ENCODE data around the gene LPAR2.

The LPAR2 gene

DNA sequence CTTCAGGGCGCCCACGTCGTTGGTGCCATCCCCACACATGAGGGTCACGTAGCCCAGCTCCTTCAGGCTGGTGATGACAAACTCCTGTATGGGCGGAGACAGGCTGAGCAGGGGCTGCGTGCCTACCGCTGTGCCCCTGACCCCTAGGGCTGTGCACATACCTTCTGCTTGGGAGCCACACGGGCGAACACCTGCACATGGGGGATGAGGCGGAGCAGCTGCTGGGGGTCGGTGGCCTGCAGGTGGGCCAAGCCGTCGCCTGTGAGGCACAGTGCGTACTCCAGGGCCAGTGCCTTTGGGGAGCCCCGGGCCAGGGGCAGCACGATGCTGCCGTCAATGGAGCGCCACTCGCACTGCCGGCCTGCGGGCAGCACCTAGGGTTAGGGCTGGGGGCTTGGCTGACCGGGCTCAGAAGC lies 21.6 kb upstream of the LPAR2 start:
- Histone ChIP-seq H3K4me3 (ENCODE audit: low read depth, low read length) (no peak overlapping the region), H3K27me3 (no peaks in the 10 kb centered on the region), H3K36me3 (peaks cover 73% of the 10 kb centered on the region), H3K9me3 (no peaks in the 10 kb centered on the region), H3K4me1 (no peaks in the 10 kb centered on the region)
- DNase-seq, result no peak
- TF ChIP-seq, protein P1, sequence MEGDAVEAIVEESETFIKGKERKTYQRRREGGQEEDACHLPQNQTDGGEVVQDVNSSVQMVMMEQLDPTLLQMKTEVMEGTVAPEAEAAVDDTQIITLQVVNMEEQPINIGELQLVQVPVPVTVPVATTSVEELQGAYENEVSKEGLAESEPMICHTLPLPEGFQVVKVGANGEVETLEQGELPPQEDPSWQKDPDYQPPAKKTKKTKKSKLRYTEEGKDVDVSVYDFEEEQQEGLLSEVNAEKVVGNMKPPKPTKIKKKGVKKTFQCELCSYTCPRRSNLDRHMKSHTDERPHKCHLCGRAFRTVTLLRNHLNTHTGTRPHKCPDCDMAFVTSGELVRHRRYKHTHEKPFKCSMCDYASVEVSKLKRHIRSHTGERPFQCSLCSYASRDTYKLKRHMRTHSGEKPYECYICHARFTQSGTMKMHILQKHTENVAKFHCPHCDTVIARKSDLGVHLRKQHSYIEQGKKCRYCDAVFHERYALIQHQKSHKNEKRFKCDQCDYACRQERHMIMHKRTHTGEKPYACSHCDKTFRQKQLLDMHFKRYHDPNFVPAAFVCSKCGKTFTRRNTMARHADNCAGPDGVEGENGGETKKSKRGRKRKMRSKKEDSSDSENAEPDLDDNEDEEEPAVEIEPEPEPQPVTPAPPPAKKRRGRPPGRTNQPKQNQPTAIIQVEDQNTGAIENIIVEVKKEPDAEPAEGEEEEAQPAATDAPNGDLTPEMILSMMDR (IDR thresholded peaks at IDR 0.05; ENCODE audit: low read depth, low read length), result no peak

DNA sequence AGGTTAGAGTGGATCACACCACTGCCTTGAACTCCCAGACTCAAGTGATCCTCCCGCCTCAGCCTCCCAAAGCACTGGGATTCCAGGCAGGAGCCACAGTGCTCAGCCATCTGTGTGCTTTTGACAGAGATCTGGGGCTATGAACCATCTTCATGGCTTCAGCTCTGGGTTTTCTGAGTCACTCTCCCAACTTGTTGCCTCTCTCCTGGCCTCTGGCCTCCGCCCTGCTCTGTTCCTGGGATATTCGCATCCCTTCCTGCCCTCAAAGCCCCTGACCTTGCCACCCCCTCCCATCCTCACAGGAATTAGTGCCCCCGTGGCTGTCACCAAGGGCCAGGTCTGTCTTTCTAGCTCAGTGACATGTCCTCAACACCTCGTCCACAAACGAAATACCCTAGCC lies 21.1 kb upstream of the LPAR2 start:
- no peaks in the 10 kb centered on the region for H3K27me3 ChIP-seq
- no peak overlapping the region for H3K4me3 ChIP-seq (ENCODE audit: low read depth, low read length)
- no peak for DNase-seq
- H3K36me3 ChIP-seq, result peaks cover 68% of the 10 kb centered on the region
- TF ChIP-seq, protein P1 (IDR thresholded peaks at IDR 0.05; ENCODE audit: low read depth, low read length), result no peak
- no peaks in the 10 kb centered on the region for H3K4me1 ChIP-seq
- no peaks in the 10 kb centered on the region for H3K9me3 ChIP-seq

DNA sequence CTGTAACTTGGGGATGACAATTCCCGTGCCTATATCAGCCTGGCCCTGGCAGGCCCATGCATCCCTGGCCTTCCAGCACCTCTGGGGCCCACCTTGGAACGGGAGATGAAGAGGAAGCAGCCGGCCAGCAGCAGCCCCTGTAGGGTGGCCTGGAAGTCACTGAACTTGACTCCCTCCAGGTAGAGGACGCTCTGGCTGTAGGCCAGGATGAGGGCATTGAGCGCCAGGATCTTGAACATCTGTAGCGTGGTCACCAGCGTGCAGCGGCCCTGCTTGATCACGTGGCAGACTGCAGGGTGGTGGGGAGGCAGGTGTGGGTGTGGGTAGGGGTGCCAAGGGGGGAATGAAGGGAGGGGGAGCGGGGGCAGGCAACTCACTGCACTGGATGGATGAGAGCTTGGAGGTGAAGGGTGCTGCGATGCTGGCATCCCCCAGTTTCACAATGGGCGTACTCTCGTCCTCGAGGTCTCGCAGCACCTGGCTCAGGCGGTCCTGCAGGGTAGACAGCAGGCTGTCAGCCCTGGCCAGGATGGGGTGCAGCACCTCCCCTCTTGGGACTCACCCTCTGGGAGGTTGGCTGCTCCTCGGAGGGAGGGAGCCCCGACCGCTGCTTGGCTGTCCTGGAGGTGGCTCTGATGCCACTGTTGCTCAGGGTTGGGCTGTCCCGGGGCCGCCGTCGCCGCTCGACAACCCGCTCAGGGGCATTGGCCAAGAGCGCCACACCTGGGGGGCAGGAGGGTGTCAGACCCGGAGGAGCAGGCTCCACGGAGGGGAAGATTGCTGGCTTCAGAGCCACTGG lies 19.2 kb upstream of the LPAR2 start:
- Histone ChIP-seq H3K4me3 (ENCODE audit: low read depth, low read length) (no peak overlapping the region), H3K27me3 (no peaks in the 10 kb centered on the region), H3K4me1 (no peaks in the 10 kb centered on the region), H3K9me3 (no peaks in the 10 kb centered on the region), H3K36me3 (peaks cover 50% of the 10 kb centered on the region)
- no peak for DNase-seq
- TF ChIP-seq, protein P1 (IDR thresholded peaks at IDR 0.05; ENCODE audit: low read depth, low read length), result no peak

DNA sequence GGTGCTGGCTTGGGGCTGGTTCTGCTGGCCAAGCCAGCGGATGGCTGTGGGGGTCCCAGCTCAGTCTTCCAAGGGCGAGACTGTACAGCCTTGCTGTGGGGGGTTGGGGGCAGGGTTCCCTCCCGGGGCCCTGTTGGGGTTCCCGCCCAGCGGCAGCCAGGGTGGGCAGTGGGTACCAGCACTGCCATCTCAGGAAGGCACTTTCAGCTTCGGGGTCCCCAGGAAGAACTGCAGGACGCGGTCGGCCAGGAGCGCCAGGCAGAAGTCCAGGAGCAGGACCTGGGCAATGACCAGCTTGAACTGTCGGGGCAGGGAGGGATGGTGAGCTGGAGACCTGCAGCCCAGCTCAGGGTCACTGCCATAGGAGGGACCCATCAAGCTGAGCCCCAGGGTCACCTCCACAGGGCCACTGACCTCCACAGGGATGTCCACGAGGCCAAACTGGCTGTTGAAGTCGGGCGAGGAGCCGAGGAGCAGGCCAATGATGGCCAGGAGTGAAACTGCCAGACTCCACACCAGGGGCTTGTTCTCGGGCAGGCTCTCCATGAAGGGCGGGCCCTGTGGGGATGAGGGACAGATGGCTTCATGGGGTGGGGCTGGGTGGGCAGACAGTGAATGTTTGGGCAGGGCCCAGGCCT lies 17.3 kb upstream of the LPAR2 start:
- H3K4me3 ChIP-seq (ENCODE audit: low read depth, low read length), result no peak overlapping the region
- TF ChIP-seq, protein P1 (IDR thresholded peaks at IDR 0.05; ENCODE audit: low read depth, low read length), result no peak
- H3K4me1 ChIP-seq, result no peaks in the 10 kb centered on the region
- no peaks in the 10 kb centered on the region for H3K9me3 ChIP-seq
- no peaks in the 10 kb centered on the region for H3K27me3 ChIP-seq
- H3K36me3 ChIP-seq, result peaks cover 32% of the 10 kb centered on the region
- DNase-seq, result no peak

DNA sequence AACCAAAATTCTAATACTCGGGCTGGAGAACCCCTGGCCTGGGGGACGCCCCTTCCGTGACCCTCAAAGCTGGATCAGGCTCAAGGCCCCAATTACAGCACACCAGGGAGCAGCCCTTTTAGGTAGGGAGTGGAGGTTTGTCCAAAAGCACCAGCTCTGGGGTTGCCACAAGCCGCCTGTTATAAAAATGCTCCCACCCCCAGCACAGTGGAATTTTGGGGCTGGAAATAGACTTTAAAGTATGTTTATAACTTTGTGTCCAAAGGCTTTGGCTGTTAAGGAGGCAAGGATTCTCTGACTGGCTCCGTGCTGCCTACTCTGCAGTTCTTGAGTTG lies 16.0 kb upstream of the LPAR2 start:
- TF ChIP-seq, protein P1 (IDR thresholded peaks at IDR 0.05; ENCODE audit: low read depth, low read length), result no peak
- H3K27me3 ChIP-seq, result no peaks in the 10 kb centered on the region
- H3K4me1 ChIP-seq, result no peaks in the 10 kb centered on the region
- no peak for DNase-seq
- no peak overlapping the region; the same call in 1 of the 2 replicates for H3K4me3 ChIP-seq (ENCODE audit: low read depth, low read length)
- no peaks in the 10 kb centered on the region for H3K9me3 ChIP-seq
- H3K36me3 ChIP-seq, result peaks cover 19% of the 10 kb centered on the region

All from BE2C (cell line).